OCI-M2 (cell line): Measurements from ENCODE around the gene RSPRY1.

Experiments
- DNase-seq: peaks from one replicate; lab custom pipeline; 2025; ENCODE audit not compliant: unreplicated experiment; lab: John Stamatoyannopoulos, UW

Gene RSPRY1

DNA sequence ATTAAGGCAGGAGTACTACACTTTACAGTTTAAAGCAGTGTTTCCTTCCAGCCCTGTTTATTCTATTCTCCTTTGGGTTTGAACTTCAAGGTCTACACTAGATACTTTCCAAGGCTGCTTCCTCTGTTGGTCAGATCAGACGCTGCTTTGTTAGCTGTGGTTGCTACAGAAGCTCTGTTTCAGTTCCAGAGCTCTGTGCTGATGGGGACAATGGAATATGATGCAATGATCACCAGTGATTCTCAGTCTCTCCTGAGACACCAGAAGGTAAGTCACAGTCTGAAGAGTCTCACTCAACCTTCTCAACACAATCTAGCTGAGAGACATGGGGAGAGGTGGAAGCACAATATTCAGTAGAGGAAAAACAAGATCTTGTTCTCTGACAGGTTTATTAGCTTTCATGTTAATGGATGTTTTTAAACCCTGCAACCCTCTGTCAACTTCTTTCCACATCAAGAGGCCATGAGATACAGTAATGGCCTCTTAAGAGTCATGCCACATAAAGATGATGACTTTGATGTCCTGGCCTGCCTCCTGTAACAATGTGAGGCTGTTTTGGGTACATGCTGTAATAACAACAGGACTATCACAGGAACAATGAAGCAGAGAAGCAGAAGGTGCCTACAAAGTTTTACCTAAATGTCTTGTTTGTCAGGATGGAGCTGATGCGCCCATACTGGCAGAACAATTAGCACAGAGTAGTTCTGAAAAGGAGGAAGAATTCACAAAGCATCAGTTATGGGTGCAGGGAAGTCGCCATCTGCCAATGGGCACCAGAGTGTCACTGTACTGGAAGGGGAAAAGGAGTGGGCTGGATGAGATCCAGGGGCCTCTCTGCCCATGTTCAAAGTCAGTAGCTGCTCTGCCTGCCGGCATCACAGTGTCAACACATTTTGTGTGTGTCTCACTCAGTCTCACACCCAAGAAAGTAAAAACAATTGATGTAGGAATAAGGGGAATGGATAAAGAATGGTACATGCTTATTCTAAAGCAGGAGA, 33.7 kb upstream of the RSPRY1 start:
- no peak for DNase-seq

DNA sequence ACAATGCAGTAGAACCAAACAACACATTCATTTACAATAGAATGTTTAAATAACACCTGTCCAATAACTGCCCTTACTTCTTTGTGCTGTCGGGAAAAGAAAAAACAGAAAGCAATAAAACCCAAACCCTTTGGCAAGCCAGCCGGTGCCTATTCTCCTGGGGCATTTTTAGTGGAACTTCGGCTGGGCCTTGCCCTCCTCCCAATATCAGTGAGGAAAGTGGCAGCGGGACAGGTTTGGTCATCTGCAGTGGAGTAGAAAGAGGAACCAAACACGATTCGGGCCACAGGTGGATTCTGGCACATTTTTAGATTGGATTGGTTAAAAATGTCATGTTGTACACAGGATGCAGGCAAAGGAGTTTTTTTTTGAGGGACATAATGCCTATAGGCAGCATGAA, 32.3 kb upstream of the RSPRY1 start:
- no peak for DNase-seq

DNA sequence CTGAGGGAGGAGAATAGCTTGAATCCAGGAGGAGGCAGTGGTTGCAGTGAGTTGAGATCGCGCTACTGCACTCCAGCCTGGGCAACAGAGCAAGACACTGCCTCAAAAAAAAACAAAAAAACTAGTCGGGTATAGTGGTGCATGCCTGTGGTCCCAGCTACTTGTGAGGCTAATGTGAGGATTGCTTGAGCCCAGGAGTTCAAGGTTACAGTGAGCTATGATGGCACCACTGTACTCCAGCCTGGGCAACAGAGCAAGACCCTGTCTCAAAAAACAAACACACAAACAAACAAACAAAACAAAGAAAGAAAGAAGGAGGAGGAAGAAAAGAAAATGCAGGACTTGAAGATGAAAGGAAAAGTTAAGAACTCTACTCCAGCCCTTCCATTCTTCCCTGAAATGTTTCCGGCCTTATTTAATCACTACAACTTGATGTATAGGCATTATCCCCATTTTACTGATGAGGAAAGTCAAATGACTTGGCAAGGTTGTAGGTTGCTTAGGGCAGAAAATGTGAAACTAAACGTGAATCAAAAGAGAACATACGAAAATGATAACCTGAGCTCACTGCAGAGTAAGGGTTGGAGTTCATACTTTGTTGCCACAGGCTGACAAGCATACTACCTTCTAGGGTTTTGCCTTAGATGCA, 30.3 kb upstream of the RSPRY1 start:
- no peak for DNase-seq

DNA sequence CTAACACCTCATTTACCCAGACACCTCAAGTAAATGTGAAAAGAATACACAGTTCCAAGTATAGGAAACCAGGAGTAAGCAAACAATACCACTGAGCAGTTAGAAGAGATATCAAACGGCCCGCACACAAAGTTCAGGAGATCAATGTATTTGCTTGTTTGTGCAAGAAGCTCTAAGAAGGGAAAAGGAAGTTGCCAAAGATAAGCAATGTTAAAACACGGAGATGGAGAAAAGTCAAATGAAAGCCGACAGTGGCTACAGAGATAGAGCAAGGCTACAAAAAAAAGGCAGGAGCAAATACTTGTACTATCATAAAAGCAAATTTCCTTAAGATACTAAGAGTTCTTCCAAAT, 29.8 kb upstream of the RSPRY1 start:
- no peak for DNase-seq

DNA sequence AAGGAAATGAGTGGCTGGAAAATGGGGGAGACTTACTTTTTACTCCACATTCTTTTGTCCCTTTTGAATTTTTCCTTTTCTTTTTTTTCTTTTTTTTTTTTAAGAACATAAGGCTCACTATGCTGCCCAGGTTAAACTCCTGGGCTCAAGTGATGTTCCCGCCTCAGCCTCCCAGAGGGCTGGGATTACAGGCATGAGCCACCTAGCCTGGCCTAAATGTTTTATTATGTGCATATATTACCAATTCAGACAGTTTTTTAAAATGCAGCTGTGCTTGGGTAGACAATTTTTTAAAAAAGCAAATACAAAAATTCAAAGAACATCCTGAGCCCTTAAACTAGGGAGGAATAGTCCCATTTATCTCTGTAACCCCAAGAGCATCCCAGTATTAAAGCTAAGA, 28.6 kb upstream of the RSPRY1 start:
- no peak for DNase-seq

DNA sequence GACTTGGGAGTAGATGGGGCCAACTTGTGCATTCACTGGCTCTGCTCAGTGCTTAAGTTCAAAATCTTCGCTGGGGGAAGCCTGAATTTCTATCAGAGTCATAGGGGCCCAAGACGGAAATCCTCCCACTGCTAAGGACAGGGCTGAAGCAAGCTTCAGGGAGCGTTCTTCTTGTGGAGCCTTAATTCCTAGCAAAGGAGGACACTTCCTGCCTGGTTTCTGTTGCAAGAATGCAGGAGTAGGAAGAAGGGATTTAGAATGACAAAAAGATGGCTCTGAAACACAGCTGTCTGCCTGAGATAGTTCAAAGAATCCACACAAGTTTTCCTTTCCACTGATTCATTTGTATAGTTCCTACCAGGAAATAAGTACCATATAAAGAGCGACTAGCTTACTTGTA, 26.7 kb upstream of the RSPRY1 start:
- DNase-seq: no peak

DNA sequence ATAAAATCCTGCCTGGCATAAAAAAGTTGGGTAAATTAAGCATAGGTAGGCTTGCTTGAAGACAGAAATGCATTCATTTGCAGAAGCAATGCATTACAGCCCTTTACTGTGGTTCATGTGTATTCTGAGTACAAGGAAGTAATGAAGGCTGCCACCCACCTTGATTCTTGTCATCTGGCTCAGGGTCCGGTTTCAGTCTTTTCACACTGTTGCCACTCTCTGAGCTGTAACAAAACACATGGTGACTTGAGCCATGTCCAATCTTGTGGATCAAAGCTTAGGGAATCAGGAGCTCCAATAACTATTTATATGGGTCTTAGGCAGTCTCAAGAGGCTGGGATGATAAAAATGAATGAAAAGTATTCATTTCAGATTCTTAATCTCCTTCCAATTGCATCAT, 22.3 kb upstream of the RSPRY1 start:
- no peak for DNase-seq

DNA sequence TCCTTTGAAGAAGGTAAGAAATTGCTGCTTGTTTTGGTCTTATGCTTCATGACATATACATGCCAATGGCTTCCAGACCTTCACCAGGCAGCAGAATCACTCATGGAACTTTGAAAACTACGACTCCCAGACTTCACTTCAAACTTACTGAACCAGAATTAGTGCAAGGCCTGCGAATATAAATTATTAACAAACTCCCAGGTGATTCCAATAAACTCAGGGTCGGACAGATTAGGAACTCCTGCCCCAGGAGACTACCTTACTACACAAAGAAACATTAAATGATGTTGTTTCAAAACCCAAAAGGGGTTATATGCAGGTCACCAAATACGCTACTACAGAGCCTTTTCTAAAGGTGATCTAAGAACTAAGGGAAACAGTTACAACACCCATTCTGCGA, 20.6 kb upstream of the RSPRY1 start:
- no peak for DNase-seq

DNA sequence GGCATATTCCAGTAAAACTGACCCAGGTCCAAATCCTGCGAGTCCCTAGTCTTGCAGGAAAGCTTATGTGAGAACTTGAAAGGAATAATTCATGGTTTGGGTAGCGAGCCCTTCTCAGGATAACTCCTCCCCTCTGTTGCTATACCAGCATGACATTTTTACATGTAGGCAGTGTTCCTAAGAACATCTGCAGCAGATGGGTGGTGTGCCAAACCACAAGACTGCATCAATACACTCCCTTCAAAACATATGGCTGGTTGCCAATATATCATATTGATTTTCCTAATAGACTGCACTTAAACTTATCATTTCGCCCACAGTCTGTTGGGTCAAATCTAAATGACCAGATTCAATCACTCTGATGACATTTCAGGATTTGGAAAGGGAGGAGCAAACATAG, 20.2 kb upstream of the RSPRY1 start:
- DNase-seq: no peak

DNA sequence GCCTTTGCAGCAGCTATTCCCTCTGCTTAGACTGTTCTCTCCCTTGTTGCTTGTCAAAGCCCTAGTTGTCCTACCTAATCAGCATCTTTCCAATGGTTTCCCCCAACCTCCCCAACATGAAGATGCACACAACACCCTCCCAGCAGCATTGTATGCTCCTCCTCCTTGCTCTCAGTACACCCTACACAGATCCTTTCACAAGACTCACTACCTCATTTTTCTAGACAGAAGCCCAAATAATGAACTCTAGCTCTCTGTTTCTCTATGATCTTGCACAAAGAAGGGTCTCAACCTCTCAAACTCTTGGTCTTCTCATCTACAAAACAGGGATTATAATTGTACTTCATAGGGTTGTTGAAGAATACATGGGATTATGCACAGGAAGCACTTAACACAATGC, 19.7 kb upstream of the RSPRY1 start:
- DNase-seq: no peak

DNA sequence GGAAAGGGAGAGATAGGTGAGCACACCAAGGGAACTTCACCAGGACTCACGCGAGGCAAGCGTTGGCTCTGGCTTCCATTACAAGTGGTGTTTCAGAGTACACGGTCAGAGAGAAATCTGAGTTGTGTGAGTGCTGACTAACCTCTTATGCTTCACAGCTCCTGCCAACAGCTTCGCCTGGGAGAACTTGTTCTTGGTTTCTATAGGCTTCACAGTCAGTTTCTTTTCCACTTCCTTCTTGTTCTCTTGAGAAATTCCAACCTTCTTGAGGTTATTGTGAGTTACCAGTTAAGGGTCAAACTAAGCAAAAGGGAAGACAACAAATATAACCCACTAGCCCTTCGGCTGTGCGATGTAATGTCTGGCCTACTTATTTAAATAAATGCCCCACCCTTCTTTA, 19.2 kb upstream of the RSPRY1 start:
- no peak for DNase-seq

DNA sequence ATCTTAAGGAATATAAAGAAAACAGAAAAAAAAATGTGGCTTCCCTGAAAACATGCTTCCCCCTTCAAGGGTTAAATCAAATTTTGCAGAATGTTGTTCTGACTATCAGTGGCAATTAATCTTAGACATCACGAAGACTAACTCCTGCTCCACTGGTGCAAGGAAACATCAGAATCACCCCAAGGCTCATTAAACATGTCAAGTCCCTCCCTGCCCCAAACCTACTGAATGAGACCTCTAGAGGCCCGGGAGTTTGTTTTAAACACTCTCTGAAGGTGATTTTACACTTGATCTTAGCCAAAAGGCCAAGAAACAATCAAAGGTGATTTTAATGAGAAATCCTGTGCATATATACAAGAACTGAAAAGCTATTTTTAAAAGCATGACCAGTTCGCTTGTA, 18.6 kb upstream of the RSPRY1 start:
- DNase-seq: no peak

DNA sequence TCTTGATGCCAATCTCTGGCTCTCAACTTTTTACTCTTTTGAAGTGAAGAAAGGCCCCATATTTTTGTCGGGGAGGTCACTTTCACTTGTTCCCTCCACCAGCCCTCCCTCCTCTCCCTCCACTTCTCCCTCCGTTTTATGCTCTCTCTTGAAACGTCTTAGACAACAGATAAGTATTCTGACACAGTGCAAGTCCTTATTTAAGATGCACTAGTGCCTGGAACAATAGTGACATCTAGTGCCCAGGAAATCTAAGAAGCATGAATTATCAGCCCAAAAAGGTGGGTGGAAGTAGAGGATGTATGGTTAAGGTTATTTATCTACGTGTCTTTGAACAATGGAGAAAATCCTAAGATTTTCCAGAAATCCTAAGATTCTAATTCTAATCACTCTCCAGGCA, 18.2 kb upstream of the RSPRY1 start:
- DNase-seq: no peak

DNA sequence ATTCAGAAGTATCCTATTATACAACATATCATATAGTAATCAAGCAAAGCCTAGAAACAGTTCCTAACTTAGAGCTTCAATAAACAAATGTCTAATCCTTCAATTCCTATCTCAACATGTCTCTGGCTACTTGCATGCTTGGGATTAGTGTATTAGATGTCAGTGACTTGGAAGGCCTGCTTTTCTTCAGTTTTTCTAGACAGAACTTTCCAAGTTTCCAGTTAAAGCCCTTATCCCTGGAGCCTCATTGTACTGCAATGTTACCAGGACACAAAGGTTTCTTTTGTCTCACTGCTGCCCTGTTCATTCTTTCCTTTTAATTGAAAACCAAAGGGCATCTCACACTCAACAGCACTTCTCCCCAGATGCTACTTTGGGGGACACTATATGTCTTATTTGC, 16.8 kb upstream of the RSPRY1 start:
- DNase-seq: no peak

DNA sequence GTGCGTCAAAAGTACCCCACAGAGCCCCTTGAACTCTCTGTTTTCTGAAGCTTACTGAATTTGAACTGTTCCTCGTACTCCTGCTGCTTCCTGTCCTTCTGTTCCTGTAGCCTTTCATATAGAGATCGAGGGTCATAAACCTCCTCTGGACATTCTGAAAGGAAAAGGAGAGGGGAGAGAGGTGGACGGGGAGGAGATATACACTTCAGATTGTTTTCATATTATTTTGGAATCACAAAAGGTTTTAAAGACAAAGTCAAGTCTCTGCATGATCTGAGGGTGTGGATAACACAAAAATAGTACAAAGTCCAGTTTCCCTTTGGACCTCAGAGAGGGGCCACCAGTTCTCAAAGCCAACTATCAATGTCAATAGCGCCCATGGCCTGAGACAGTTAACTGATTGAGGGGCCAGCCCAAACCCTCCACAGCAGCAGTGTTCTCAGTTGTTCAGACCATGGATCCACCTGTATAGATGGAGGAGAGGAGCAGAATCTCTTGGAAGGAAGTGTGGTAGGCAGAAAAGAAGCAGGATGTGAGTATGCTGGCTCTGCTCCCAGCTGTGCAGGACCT, 13.3 kb upstream of the RSPRY1 start:
- no peak for DNase-seq

DNA sequence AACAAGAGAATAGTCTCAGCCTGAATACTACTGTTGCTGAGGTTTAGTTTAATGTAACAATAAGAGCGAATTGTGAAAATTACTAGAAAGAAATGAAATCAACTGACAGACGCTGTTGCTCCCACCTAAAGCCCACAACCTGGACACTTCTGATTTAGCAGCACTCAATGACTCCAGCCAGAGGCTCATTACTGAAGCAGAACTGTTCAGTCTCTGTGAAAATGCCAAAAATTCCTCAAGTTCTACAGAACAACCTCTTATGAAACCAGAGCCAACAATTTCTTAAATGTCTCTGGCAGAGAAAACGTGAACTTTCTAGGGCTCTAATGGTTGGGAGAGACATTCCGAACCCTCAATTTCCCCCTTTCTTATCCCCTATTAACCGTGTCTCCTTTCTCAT, 10.2 kb upstream of the RSPRY1 start:
- DNase-seq: no peak

DNA sequence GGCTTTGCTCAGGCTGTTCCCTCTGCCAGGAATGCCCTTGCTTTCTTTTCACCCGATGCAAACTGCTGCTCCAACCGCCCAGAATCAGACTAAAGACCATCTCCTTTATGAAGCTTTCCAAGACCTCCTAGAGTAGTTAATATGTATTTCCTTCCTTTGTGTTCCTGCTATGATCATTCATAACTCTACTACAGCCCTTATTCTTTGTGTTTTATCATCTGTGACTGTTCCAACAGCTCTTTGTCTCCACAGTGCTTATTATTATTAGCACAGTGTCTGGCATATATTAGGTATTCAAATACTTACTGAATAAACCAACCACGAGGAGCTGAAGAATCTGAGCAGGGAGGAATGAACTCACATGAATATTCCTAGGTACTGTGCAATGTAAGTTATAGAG, 7.9 kb upstream of the RSPRY1 start:
- DNase-seq: no peak

DNA sequence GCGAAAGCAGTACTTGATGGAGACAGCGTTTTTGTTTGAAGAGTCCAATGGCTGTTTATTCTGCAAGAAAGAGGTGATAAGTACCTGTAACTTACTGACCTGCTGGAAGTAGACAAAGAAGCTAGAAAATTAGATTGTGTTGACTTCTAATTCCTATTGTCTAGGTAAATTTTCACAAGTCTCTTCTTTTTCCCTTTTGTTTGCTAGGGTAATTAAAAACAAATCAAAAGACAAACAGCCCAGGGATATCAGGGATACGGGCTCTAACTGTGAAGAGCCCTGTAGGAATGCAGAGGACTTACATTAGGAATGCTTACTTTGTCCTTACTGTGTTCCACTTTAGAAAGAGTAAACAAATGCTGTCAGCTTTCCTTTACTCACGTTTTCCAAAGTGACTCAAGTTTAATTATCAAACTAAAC, 7.3 kb upstream of the RSPRY1 start:
- no peak for DNase-seq

DNA sequence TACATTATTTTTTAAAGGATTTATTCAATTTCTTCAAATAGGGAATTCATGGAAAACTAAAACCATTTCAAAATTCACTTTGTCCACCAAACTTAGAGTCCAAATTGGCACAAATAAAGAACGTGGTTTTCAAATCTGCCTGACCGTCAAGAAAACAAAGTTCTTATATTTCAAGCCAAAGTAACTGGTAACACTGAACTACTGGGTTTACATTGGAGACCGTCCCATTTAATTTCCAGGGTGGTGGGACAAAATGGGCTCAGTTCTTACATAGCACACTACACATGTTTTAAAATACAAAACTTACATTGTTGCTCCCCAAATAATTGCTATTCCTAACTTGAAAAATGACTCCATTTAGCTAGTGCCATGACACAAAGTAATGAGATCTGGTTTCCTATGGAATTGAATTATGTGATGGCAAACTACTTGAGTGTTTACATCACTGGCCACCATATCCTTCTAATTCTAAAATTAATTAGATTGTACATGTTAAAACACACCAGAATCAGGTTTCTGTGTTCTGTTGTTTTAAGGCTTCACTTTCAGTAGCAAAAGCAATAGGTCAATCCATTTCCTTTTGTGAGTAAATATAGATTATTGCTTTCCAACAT, 6.8 kb upstream of the RSPRY1 start:
- no peak for DNase-seq

DNA sequence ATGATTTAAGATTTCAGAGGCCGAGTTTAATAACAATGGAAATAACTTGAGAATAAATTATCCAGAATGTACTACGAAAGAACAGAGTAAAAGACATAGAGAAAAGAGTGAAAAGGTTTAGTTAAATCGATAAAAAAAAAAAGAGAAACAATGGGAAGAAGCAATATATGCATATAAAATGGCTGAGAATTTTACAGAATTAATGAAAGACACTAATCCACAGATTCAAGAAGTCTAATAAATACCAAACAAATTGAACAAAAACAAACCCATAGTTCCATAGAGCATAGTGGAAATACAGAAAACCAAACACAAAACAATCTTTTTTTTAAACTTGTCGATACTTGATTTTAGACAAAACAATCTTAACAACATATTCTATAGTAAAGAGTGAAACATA, 2.0 kb upstream of the RSPRY1 start:
- no peak for DNase-seq

DNA sequence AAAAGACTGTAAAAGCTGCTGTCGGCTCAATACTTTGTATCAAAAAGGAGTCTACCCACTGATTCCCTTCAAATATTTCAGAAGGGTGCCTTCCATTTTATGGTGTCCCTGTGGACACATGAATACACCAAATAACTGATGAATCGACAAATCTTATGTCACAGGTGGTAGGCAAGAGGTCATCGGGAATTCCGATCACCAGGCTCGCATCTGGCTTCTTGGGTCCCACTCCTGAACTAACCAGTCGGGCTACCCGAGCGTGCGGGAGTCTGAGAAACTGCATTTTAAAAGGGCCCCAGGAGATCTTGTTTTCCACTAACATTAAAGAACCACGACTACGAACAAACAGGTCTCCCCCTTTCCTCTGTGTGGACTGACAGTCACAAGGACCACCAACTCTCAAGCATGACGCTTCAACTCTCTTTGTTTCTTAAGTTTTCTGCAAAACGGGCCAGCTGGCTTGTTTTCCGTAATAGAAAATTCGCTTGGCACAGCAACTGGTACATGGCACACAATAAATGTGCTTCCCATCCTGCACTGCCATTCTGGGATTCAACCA, 1.2 kb upstream of the RSPRY1 start:
- DNase-seq: no peak
